ENCODE measurements around the gene EAF2. TPM values are rescaled to one million over a fixed set of nuclear protein-coding genes. Genes with fewer than 3 reads are reported as not detected.
A peak's percentile ranks its signal among the peaks of the same experiment; 100 is the strongest.

Gene EAF2
- total and polyA plus RNA-seq, 2 of the 13 experiments (the other 11 are each of a cell fraction or from before 2014, with no cell fraction given): 4.0 to 14.6 TPM

DNA sequence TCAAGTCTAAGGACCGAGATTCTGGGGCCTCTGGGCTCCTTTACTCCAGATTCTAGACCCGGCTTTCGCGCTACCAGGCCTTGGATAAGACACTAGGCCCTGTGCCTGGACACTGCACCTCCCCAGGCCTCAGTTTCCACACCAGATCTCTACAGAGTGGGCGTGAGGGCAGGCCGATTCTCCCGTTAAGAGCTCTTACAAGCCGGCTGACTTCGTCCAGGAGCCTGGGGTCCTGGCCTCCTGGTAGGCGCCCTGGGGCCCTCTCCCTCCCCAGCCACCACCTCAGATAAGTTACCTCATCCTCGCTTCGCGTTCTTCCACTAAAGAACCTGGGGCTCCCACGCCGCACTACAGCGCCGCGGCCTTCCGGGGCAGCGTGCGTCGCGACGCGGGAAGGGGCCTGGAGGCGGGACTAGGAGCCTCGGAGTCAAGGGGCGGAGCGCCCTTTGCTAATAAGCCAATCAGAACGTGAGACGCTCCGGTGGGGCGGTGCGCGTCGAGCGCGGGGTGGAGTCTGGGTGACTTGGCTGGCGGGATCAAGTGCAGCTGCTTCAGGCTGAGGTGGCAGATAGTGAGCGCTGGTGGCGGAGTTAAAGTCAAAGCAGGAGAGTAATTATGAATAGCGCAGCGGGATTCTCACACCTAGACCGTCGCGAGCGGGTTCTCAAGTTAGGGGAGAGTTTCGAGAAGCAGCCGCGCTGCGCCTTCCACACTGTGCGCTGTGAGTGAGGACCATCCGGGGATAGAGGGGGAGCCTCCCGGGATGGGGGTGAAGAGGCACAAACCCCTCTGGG is at the start of gene EAF2, which contains the start of gene IQCB1 (continued):
- TF ChIP-seq, protein P1, sequence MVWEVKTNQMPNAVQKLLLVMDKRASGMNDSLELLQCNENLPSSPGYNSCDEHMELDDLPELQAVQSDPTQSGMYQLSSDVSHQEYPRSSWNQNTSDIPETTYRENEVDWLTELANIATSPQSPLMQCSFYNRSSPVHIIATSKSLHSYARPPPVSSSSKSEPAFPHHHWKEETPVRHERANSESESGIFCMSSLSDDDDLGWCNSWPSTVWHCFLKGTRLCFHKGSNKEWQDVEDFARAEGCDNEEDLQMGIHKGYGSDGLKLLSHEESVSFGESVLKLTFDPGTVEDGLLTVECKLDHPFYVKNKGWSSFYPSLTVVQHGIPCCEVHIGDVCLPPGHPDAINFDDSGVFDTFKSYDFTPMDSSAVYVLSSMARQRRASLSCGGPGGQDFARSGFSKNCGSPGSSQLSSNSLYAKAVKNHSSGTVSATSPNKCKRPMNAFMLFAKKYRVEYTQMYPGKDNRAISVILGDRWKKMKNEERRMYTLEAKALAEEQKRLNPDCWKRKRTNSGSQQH (CRISPR knock-in tag; IDR thresholded peaks at IDR 0.05; ENCODE audit: low read depth): peak; percentile 78
- TF ChIP-seq, protein P2, sequence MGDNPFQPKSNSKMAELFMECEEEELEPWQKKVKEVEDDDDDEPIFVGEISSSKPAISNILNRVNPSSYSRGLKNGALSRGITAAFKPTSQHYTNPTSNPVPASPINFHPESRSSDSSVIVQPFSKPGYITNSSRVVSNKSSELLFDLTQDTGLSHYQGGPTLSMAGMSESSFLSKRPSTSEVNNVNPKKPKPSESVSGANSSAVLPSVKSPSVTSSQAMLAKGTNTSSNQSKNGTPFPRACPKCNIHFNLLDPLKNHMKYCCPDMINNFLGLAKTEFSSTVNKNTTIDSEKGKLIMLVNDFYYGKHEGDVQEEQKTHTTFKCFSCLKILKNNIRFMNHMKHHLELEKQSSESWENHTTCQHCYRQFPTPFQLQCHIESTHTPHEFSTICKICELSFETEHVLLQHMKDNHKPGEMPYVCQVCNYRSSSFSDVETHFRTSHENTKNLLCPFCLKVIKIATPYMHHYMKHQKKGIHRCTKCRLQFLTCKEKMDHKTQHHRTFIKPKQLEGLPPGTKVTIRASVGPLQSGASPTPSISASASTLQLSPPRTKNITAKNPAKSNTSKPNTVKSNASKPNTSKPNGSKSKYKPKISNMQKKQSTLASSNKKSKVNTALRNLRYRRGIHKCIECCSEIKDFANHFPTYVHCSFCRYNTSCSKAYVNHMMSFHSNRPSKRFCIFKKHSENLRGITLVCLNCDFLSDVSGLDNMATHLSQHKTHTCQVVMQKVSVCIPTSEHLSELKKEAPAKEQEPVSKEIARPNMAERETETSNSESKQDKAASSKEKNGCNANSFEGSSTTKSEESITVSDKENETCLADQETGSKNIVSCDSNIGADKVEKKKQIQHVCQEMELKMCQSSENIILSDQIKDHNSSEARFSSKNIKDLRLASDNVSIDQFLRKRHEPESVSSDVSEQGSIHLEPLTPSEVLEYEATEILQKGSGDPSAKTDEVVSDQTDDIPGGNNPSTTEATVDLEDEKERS (CRISPR knock-in tag; IDR thresholded peaks at IDR 0.05): peak; percentile 63; the same call in 1 of the 2 replicates
- TF ChIP-seq, protein P3, sequence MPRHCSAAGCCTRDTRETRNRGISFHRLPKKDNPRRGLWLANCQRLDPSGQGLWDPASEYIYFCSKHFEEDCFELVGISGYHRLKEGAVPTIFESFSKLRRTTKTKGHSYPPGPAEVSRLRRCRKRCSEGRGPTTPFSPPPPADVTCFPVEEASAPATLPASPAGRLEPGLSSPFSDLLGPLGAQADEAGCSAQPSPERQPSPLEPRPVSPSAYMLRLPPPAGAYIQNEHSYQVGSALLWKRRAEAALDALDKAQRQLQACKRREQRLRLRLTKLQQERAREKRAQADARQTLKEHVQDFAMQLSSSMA (CRISPR knock-in tag; IDR thresholded peaks at IDR 0.05): no peak
- TF ChIP-seq, protein P4, sequence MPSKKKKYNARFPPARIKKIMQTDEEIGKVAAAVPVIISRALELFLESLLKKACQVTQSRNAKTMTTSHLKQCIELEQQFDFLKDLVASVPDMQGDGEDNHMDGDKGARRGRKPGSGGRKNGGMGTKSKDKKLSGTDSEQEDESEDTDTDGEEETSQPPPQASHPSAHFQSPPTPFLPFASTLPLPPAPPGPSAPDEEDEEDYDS (CRISPR knock-in tag; IDR thresholded peaks at IDR 0.05): peak; percentile 96
- TF ChIP-seq, protein P5, sequence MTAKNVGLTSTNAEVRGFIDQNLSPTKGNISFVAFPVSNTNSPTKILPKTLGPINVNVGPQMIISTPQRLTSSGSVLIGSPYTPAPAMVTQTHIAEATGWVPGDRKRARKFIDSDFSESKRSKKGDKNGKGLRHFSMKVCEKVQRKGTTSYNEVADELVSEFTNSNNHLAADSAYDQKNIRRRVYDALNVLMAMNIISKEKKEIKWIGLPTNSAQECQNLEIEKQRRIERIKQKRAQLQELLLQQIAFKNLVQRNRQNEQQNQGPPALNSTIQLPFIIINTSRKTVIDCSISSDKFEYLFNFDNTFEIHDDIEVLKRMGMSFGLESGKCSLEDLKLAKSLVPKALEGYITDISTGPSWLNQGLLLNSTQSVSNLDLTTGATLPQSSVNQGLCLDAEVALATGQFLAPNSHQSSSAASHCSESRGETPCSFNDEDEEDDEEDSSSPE (CRISPR knock-in tag; IDR thresholded peaks at IDR 0.05): peak; percentile 96
- no peak for TF ChIP-seq SMAD1 (CRISPR knock-in tag; IDR thresholded peaks at IDR 0.05; ENCODE audit: borderline replicate concordance, low read depth)
- TF ChIP-seq ZNF780A (CRISPR knock-in tag; IDR thresholded peaks at IDR 0.05): no peak
- TF ChIP-seq, protein P6, sequence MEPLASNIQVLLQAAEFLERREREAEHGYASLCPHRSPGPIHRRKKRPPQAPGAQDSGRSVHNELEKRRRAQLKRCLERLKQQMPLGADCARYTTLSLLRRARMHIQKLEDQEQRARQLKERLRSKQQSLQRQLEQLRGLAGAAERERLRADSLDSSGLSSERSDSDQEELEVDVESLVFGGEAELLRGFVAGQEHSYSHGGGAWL (CRISPR knock-in tag; IDR thresholded peaks at IDR 0.05): peak; percentile 73; the same call in 1 of the 2 replicates
- TF ChIP-seq ZNF878 (CRISPR knock-in tag; IDR thresholded peaks at IDR 0.05): peak; percentile 76; the same call in 1 of the 2 replicates
- 0 out of 2 replicates have a peak, but pooled peaks have one; percentile 64 for TF ChIP-seq ARID2 (CRISPR knock-in tag; IDR thresholded peaks at IDR 0.05; ENCODE audit: borderline replicate concordance)
- TF ChIP-seq, protein P7, sequence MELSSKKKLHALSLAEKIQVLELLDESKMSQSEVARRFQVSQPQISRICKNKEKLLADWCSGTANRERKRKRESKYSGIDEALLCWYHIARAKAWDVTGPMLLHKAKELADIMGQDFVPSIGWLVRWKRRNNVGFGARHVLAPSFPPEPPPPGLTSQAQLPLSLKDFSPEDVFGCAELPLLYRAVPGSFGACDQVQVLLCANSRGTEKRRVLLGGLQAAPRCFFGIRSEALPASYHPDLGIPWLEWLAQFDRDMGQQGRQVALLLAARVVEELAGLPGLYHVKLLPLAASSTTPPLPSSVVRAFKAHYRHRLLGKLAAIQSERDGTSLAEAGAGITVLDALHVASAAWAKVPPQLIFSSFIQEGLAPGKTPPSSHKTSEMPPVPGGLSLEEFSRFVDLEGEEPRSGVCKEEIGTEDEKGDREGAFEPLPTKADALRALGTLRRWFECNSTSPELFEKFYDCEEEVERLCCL (CRISPR knock-in tag; IDR thresholded peaks at IDR 0.05; ENCODE audit: borderline replicate concordance): peak; percentile 76; the same call in 1 of the 2 replicates
- TF ChIP-seq, protein P8, sequence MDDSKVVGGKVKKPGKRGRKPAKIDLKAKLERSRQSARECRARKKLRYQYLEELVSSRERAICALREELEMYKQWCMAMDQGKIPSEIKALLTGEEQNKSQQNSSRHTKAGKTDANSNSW (CRISPR knock-in tag; IDR thresholded peaks at IDR 0.05; ENCODE audit: borderline replicate concordance): peak; percentile 36; the same call in 1 of the 2 replicates
- TF ChIP-seq ZNF550 (CRISPR knock-in tag; IDR thresholded peaks at IDR 0.05; ENCODE audit: borderline replicate concordance): no peak
- TF ChIP-seq ZNF598 (CRISPR knock-in tag; IDR thresholded peaks at IDR 0.05; ENCODE audit: borderline replicate concordance): peak; percentile 92; the same call in 1 of the 2 replicates
- no peak for TF ChIP-seq SNRNP70 (IDR thresholded peaks at IDR 0.05; ENCODE audit: low read depth, low read length)
- TF ChIP-seq DNMT1 (CRISPR knock-in tag; IDR thresholded peaks at IDR 0.05): peak; percentile 38; the same call in 1 of the 2 replicates

Measured in HepG2 (cell line).